ENCODE data around the gene ABCC1.

DNA sequence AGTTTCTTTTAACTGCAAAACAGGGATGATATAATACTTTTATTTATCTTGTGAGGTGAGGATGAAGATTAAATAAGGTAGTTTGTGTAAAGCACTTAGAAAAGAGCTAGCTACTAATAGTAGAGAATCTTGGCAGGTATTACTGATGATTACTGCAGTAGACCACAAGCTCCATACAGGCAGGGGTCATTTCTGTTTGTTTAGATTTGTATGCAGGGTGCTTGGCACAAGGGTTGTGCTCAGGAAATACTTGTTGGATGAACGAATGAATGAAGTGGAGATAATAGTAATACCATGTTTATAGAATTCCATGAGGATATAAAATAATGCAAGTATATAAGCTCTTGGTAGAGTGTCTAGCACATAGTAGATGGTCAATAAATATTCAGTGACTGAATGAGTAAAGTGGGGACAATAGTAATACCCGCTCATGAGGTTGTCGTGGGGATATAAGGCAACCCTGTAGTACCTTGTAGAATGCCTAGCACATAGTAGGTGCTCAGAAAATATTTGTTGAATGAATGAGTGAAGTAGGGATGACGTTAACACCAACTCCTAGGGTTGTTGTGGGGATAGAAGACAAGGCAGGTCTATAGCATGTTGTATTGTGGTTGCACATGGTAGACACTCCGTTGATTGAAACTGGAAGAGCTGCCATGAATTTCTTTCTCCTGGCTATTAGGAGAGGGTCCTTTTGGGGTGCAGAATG is 83.0 kb downstream of the ABCC1 start:
- TF ChIP-seq, protein P1, sequence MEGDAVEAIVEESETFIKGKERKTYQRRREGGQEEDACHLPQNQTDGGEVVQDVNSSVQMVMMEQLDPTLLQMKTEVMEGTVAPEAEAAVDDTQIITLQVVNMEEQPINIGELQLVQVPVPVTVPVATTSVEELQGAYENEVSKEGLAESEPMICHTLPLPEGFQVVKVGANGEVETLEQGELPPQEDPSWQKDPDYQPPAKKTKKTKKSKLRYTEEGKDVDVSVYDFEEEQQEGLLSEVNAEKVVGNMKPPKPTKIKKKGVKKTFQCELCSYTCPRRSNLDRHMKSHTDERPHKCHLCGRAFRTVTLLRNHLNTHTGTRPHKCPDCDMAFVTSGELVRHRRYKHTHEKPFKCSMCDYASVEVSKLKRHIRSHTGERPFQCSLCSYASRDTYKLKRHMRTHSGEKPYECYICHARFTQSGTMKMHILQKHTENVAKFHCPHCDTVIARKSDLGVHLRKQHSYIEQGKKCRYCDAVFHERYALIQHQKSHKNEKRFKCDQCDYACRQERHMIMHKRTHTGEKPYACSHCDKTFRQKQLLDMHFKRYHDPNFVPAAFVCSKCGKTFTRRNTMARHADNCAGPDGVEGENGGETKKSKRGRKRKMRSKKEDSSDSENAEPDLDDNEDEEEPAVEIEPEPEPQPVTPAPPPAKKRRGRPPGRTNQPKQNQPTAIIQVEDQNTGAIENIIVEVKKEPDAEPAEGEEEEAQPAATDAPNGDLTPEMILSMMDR (IDR thresholded peaks at IDR 0.05): no peak
- TF ChIP-seq, protein P2, sequence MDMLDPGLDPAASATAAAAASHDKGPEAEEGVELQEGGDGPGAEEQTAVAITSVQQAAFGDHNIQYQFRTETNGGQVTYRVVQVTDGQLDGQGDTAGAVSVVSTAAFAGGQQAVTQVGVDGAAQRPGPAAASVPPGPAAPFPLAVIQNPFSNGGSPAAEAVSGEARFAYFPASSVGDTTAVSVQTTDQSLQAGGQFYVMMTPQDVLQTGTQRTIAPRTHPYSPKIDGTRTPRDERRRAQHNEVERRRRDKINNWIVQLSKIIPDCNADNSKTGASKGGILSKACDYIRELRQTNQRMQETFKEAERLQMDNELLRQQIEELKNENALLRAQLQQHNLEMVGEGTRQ (CRISPR knock-in tag; IDR thresholded peaks at IDR 0.05): no peak
- TF ChIP-seq, protein P3, sequence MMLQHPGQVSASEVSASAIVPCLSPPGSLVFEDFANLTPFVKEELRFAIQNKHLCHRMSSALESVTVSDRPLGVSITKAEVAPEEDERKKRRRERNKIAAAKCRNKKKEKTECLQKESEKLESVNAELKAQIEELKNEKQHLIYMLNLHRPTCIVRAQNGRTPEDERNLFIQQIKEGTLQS (CRISPR knock-in tag; conservative IDR thresholded peaks at IDR 0.05): no peak

Data from WTC11 (cell line).